KOPT-K1 (cell line): Measurements from ENCODE around the gene PNMT.
"Not testable (repeated sequence)": the region's sequence is repeated elsewhere in the genome, so short reads cannot be mapped to it uniquely, and the experiment has no call there.

Source experiments
- H3K27ac ChIP-seq: fragments of 200-600 bp; sonication (generic); 2 replicates; pipeline ENCODE4 v1.5.1; 2016; ENCODE audit warnings: antibody characterized with exemption, mild to moderate bottlenecking, low read depth, low read length; ENCODE audit not compliant: poor library complexity, severe bottlenecking
- H3K36me3 ChIP-seq: fragments of 200-600 bp; sonication (generic); 2 replicates; pipeline ENCODE4 v1.5.1; 2017; ENCODE audit warnings: antibody characterized with exemption, mild to moderate bottlenecking, low read length, moderate library complexity; ENCODE audit not compliant: insufficient read depth
- H3K9me3 ChIP-seq: fragments of 200-600 bp; sonication (generic); 2 replicates; pipeline ENCODE4 v1.5.1; 2017; ENCODE audit warnings: antibody characterized with exemption, low read length, mild to moderate bottlenecking; ENCODE audit not compliant: insufficient read depth, poor library complexity, severe bottlenecking

The PNMT gene

GRCh38 chr17:39700148-39700987 is 32.1 kb downstream of the PNMT start:
- no peak overlapping the region for H3K27ac ChIP-seq
- H3K9me3 ChIP-seq, result no peaks in the 10 kb centered on the region
- H3K36me3 ChIP-seq, result no peaks in the 10 kb centered on the region

GRCh38 chr17:39701012-39701783 is 32.9 kb downstream of the PNMT start:
- Histone ChIP-seq H3K36me3 (no peaks in the 10 kb centered on the region), H3K9me3 (no peaks in the 10 kb centered on the region), H3K27ac (no peak overlapping the region)

- H3K9me3 ChIP-seq, result no peaks in the 10 kb centered on the region
- H3K27ac ChIP-seq, result no peak overlapping the region
- H3K36me3 ChIP-seq, result no peaks in the 10 kb centered on the region
These were observed 33.6 kb downstream of the PNMT start for GRCh38 chr17:39701784-39702422.

- H3K36me3 ChIP-seq, result no peaks in the 10 kb centered on the region
- H3K27ac ChIP-seq, result no peak overlapping the region
- H3K9me3 ChIP-seq, result no peaks in the 10 kb centered on the region
These were observed 34.9 kb downstream of the PNMT start for GRCh38 chr17:39702901-39703893.

GRCh38 chr17:39703913-39704312 is 35.7 kb downstream of the PNMT start:
- H3K9me3 ChIP-seq, result no peaks in the 10 kb centered on the region
- H3K27ac ChIP-seq, result no peak overlapping the region
- H3K36me3 ChIP-seq, result no peaks in the 10 kb centered on the region

- Histone ChIP-seq H3K27ac (no peak overlapping the region), H3K36me3 (no peaks in the 10 kb centered on the region)
These were observed 36.7 kb downstream of the PNMT start for GRCh38 chr17:39704821-39705551.

GRCh38 chr17:39705786-39706348 is 37.6 kb downstream of the PNMT start:
- no peaks in the 10 kb centered on the region for H3K9me3 ChIP-seq
- H3K27ac ChIP-seq, result no peak overlapping the region
- no peaks in the 10 kb centered on the region for H3K36me3 ChIP-seq

More at GRCh38 chr17:39704821-39705551, 36.7 kb downstream of the PNMT start:
- no peaks in the 10 kb centered on the region for H3K9me3 ChIP-seq

GRCh38 chr17:39706383-39706782 is 38.1 kb downstream of the PNMT start:
- Histone ChIP-seq H3K27ac (no peak overlapping the region), H3K36me3 (no peaks in the 10 kb centered on the region), H3K9me3 (no peaks in the 10 kb centered on the region)

- Histone ChIP-seq H3K27ac (no peak overlapping the region), H3K36me3 (no peaks in the 10 kb centered on the region), H3K9me3 (no peaks in the 10 kb centered on the region)
These were observed 38.7 kb downstream of the PNMT start for GRCh38 chr17:39706921-39707337.

GRCh38 chr17:39709319-39709997 is 41.2 kb downstream of the PNMT start:
- Histone ChIP-seq H3K9me3 (no peaks in the 10 kb centered on the region), H3K36me3 (no peaks in the 10 kb centered on the region), H3K27ac (no peak overlapping the region)

- Histone ChIP-seq H3K36me3 (no peaks in the 10 kb centered on the region), H3K27ac (no peak overlapping the region), H3K9me3 (no peaks in the 10 kb centered on the region)
These were observed 42.0 kb downstream of the PNMT start for GRCh38 chr17:39709998-39710964.

- H3K9me3 ChIP-seq, H3K36me3 ChIP-seq, H3K27ac ChIP-seq: not testable (repeated sequence)
These were observed 42.8 kb downstream of the PNMT start for GRCh38 chr17:39711071-39711470.
